Measurements from ENCODE around the gene ZCCHC2.

DNA sequence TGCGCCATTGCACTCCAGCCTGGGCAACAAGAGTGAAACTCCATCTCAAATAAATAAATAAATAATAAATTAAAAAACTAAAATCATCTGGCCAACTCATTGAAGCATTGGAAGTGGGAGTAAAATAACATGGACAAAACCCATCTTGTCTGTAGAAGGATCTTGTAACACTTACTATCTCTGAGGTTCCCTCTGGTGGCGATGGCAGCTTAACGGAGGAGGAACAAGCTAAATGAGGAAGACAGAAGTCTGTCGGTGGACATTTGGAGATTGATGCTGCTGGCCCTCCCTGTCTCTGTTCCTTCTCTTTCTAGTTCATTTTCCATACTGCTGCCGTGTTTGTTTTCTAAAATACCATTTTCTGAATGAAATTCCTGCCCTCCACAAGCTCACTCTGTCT, 43.4 kb downstream of the ZCCHC2 start:
- TF ChIP-seq CTCF (IDR thresholded peaks at IDR 0.05): peak in 4 of 6 experiments; percentile 26 to 41 (median 30)
- no peak for TF ChIP-seq POLR2A (IDR thresholded peaks at IDR 0.05)
- TF ChIP-seq POLR2AphosphoS5 (IDR thresholded peaks at IDR 0.05): no peak

Measured in upper lobe of left lung (tissue), 4 donors.